Calu3 (cell line): Measurements from ENCODE around the gene HOXC11. TPM values are rescaled to one million over a fixed set of nuclear protein-coding genes. Genes with fewer than 3 reads are reported as not detected.

Experiments used
- BruUV-seq: library from RNA; stranded (reverse); fragments of 400-500 nt; replicated peaks from 2 replicates; lab custom pipeline; 2021; lab: Mats Ljungman, UMichigan
- CTCF ChIA-PET: fragments of 300-600 bp; sonication (Branson Sonifier 250); formaldehyde crosslinking; loops from one replicate; lab custom pipeline; 2022; ENCODE audit warnings: antibody characterized with exemption; lab: Charles Lee
- DNase-seq: peaks from one replicate; pipeline ENCODE4 v3.0.0; 2022
- H3K27ac Mint-ChIP-seq: one replicate; pipeline ENCODE4 v1.8.0; 2022; ENCODE audit warnings: mixed read lengths; ENCODE audit not compliant: unreplicated experiment
- H3K27me3 Mint-ChIP-seq: one replicate; pipeline ENCODE4 v1.8.0; 2022; ENCODE audit warnings: mixed read lengths; ENCODE audit not compliant: unreplicated experiment
- H3K36me3 Mint-ChIP-seq: one replicate; pipeline ENCODE4 v1.8.0; 2022; ENCODE audit warnings: mild to moderate bottlenecking, moderate library complexity, mixed read lengths; ENCODE audit not compliant: insufficient read depth, unreplicated experiment
- H3K4me1 Mint-ChIP-seq: one replicate; pipeline ENCODE4 v1.8.0; 2022; ENCODE audit warnings: mild to moderate bottlenecking, low read depth, mixed read lengths; ENCODE audit not compliant: unreplicated experiment
- H3K4me3 Mint-ChIP-seq: one replicate; pipeline ENCODE4 v1.8.0; 2022; ENCODE audit warnings: mild to moderate bottlenecking, low read depth, moderate library complexity, mixed read lengths; ENCODE audit not compliant: unreplicated experiment
- H3K9me3 Mint-ChIP-seq: one replicate; pipeline ENCODE4 v1.8.0; 2022; ENCODE audit warnings: low read depth, mixed read lengths; ENCODE audit not compliant: unreplicated experiment
- intact Hi-C: fragments of 100-400 bp; cut with micrococcal nuclease; formaldehyde crosslinking; loops from one replicate; pipeline ENCODE4 v1.10.0; 2022; ENCODE audit not compliant: unreplicated experiment
- total RNA-seq: library from RNA; stranded (reverse); gene quantifications from 2 replicates; pipeline ENCODE4 v1.2.3, GENCODE V29; 2022
- TF ChIP-seq, protein P1 (sequence below): fragments of 200-600 bp; IDR thresholded peaks from one replicate; pipeline ENCODE4 v1.8.0; 2022; ENCODE audit warnings: antibody characterized with exemption; ENCODE audit not compliant: unreplicated experiment

The HOXC11 gene
- total RNA-seq, 1 experiment from 2014 or later = not detected

DNA sequence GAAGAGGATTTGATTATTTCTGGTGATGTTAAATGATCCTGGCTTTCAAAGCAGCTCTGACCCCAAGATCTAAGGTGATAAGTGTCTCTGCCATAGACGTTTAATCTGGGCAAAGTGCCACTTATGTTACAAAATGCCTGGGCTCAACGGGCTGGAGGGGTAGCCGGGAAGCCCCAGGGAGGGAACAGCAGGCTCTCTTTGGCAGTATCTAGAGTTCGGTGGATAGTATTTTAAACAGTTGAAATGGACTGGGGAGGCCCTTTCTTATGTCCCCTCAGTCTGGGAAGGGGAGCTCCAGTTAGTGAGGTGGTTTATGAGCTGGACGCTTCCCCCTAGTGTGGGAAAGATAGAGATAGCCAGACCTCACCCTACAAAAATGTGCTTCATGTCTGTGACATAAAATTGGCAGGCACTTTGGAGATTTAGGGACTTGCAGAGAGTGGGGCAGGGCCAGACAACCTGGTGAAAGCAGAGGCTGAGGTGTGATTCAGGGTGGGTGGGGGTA lies 5.5 kb upstream of the HOXC11 start:
- no peak for DNase-seq
- H3K4me3 Mint-ChIP-seq = no peak overlapping the region
- CTCF ChIA-PET = no interaction called here
- intact Hi-C loops = no loop called here
- no TSS peak for BruUV-seq
- peaks cover 8% of the 10 kb centered on the region for H3K4me1 Mint-ChIP-seq
- H3K9me3 Mint-ChIP-seq = no peaks in the 10 kb centered on the region
- no peak overlapping the region for H3K27ac Mint-ChIP-seq
- TF ChIP-seq, protein P1, sequence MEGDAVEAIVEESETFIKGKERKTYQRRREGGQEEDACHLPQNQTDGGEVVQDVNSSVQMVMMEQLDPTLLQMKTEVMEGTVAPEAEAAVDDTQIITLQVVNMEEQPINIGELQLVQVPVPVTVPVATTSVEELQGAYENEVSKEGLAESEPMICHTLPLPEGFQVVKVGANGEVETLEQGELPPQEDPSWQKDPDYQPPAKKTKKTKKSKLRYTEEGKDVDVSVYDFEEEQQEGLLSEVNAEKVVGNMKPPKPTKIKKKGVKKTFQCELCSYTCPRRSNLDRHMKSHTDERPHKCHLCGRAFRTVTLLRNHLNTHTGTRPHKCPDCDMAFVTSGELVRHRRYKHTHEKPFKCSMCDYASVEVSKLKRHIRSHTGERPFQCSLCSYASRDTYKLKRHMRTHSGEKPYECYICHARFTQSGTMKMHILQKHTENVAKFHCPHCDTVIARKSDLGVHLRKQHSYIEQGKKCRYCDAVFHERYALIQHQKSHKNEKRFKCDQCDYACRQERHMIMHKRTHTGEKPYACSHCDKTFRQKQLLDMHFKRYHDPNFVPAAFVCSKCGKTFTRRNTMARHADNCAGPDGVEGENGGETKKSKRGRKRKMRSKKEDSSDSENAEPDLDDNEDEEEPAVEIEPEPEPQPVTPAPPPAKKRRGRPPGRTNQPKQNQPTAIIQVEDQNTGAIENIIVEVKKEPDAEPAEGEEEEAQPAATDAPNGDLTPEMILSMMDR = no peak
- peaks cover 100% of the 10 kb centered on the region for H3K27me3 Mint-ChIP-seq
- H3K36me3 Mint-ChIP-seq = no peaks in the 10 kb centered on the region

DNA sequence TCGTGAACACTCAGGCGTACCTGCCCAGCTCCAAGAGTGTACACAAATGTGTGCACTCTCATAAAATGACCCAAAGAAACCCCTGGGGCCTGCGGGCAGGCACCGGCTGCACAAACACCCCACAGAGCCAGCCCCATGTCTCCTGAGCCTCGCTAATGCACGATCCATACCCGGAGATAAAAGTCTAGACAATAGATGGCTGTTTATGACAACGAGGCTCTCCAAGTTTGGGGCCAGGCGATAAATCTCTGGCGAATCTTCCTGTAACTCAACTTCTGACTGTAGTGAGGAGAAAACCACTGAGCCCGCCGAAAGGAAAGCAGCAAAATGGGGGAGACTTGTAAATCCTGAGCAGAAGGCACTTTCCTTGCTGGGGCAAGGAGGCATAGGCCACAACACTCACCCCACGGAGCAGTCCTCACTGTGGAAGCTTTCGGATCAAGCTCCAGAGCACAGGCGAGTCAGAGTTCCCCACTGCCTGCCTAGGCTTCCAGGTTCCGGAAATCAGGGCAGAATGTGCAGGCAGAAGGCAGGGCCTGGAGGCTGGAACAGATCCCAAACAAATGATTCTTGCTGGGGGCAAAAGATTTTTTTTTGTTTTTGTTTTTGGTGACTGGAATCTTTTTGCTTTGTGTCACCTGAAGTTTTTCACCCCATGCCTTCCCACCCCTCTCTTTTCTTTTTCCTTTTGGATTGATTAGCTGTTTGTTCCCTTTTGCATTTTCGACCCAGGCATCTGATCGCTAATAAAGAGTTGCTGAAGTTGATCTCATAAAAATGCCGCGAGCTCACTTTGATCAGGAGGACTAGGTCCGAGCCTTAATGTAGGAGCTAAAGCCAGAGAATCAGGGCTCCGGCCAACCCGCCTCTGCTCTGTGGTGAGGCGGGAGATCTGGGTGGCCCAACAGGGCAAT lies 4.5 kb upstream of the HOXC11 start:
- H3K9me3 Mint-ChIP-seq = no peaks in the 10 kb centered on the region
- TF ChIP-seq, protein P1 = no peak
- intact Hi-C loops = no loop called here
- H3K36me3 Mint-ChIP-seq = no peaks in the 10 kb centered on the region
- H3K27me3 Mint-ChIP-seq = peaks cover 100% of the 10 kb centered on the region
- H3K4me1 Mint-ChIP-seq = peaks cover 8% of the 10 kb centered on the region
- CTCF ChIA-PET = no interaction called here
- no peak overlapping the region for H3K4me3 Mint-ChIP-seq
- no peak for DNase-seq
- BruUV-seq = no TSS peak
- no peak overlapping the region for H3K27ac Mint-ChIP-seq

DNA sequence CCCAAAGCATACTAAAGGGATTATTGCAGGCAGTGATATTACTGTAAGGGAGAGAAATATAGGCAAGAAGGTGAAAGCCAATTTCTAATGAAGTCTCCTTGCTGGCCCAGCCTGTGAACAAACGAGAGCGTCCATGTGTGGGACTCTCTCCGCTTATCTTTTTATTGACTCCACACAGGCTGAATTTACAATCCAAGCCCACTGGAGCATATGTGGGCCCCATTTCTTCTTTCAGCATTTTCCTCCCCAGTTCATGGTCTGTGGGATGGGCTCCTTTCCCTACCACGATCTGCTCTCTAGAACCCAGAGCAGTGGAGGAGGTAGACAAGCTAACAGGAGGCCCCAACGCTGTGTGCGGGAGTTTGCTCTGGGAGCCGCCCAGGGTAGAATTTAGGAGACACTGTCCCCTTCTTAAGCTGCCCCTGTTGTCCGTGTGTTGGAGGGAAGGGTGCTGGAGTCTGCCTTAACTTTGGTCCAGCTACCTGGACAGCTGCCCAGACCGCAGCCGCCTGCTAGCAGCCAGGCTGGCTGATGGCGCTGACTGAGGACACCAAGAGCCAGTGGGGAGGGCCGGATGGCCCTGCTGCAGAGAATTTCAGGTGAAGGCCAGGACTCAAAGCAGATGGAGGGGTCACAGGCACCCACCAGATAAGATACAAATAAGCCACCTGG lies 3.2 kb upstream of the HOXC11 start:
- H3K4me1 Mint-ChIP-seq = peaks cover 8% of the 10 kb centered on the region
- peaks cover 6% of the 10 kb centered on the region for H3K36me3 Mint-ChIP-seq
- H3K4me3 Mint-ChIP-seq = no peak overlapping the region
- H3K27me3 Mint-ChIP-seq = peaks cover 100% of the 10 kb centered on the region
- TF ChIP-seq, protein P1 = no peak
- DNase-seq = no peak
- intact Hi-C loops = no loop called here
- H3K27ac Mint-ChIP-seq = no peak overlapping the region
- CTCF ChIA-PET = no interaction called here
- BruUV-seq = no TSS peak
- no peaks in the 10 kb centered on the region for H3K9me3 Mint-ChIP-seq

DNA sequence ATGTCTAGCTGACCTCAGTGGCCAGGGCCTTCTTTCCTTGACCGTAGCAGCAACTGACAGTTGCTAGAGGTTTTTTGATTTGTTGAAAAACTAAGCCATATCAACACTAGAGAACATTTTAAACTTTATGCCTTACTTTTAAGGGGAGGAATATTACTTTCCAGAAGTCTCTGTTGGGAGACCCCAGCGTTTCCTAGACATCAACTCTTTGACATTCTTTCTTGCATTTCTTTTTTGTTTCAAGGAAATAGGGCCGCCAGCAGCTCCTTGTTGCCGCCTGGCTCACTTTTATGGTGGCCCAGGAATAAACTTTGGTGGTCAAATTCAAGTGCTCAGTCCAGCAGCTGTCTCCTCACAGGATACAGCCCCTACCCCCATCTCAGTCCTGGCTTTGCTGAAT lies 2.5 kb upstream of the HOXC11 start:
- peaks cover 100% of the 10 kb centered on the region for H3K27me3 Mint-ChIP-seq
- no peak overlapping the region for H3K27ac Mint-ChIP-seq
- CTCF ChIA-PET = no interaction called here
- no peaks in the 10 kb centered on the region for H3K9me3 Mint-ChIP-seq
- no TSS peak for BruUV-seq
- H3K4me3 Mint-ChIP-seq = no peak overlapping the region
- TF ChIP-seq, protein P1 = no peak
- H3K4me1 Mint-ChIP-seq = peaks cover 4% of the 10 kb centered on the region
- intact Hi-C loops = no loop called here
- H3K36me3 Mint-ChIP-seq = peaks cover 8% of the 10 kb centered on the region
- no peak for DNase-seq
